Activated naive CD4-positive, alpha-beta T cell treated with anti-CD3 and anti-CD28 coated beads, Interleukin-2, amount 50 U/mL, for 16 hours (primary cell): Measurements from ENCODE around the gene YIPF2.

Experiments used
- DNase-seq: peaks from one replicate; pipeline ENCODE4 v3.0.0-alpha.2; 2020

Gene YIPF2

DNA sequence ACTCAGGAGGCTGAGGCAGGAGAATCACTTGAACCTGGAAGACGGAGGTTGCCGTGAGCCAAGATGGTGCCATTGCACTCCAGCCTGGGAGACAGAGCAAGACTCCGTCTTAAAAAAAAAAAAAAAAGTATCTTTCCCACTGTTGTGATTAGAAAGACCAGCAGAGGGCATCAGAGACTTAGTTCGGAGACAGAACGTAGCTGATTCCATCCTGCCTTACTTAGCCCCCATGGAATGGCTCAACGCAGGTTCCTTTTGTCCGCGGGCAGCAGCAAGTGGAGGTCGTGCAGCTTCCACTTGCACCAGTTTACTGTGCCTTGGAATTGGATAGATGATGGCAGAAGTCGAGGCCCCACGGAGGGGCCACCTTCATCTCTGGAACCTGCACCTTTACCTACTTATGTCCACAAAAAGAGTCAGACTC, 8.2 kb upstream of the YIPF2 start:
- no peak for DNase-seq

DNA sequence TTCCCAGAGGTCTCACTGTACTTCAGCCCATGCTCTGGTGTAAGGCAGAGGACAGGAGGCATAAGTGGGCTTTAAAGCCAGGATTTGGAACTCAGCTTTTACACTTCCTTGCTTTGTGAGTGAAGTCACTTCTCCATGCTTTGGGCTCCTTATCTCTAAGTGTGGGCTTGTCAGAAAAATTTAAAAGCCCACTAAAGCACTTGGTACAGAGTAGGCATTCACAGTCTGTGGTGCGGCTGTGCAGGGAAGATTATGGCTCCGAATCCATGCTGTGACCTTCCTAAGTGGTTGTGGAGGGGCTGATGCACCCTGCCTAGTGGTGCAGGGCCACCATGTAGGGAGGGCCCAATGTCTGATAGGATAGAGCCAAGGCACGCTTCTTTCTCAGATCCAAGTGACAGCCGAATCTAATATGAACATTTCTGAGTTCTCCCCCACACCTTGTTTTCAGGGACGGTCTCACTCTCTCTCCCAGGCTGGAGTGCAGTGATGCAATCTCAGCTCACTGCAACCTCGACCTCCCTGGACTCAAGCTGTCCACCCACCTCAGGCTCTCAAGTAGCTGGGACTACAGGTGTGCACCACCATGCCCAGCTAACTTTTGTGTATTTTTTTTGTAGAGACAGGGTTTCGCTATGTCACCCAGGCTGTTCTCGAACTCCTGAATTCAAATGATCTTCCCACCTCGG, 7.1 kb upstream of the YIPF2 start:
- DNase-seq: no peak

DNA sequence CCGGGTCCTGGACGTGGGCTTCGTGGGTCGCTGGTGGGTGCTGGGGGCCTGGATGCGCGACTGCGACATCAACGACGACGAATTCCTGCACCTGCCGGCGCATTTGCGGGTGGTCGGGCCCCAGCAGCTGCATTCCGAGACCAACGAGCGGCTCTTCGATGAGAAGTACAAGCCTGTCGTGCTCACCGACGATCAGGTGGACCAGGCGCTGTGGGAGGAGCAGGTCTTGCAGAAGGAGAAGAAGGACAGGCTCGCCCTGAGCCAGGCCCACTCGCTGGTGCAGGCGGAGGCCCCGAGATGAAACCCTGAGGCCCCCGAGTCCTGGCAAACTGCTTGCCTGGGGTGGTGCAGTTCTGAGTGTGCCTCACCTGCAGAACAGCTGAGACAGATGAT, 959 bp upstream of the YIPF2 start:
- DNase-seq: no peak

DNA sequence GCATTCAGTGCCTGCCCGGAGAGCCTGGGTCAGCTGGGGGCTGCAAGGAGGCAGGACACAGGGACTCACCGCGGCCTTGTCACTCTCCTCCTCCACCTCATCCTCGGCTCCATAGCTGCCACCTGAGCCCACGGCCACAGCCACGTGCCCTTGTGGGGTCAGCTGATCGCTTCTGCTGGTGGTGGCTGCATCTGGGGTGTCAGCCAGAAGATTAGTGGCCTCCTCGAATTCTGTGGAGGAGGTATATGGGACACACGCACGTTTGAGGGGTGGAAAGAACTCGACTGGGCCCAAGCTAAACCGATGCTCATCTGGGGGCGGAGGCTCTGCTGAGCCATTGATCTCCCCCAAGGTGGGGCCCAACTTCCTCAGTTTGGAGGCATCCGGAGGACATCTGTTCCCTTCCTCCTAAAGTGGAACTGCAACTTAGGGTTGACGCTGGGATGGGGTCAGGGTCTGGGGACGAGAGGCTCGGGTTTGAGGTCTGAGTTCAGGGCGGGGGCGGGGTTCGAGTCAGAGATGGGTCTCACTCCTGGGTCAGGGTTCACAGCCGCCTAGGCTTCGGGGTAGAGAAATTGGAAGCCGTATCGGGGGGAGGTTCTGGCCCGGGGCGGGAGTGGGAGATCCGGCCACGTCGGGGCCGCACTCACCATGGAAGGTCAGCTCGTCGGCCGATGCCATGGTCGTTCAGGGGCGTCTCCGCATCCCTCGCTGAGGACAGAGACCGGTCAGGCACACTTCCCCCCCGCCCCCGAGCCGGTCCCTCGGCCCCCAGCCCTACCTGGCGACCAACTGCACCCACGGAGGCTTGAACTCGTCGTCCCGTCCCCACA, 493 bp downstream of the YIPF2 start:
- no peak for DNase-seq

GRCh38 chr19:10924597-10924996, 3.8 kb downstream of the YIPF2 start:
- no peak for DNase-seq

DNA sequence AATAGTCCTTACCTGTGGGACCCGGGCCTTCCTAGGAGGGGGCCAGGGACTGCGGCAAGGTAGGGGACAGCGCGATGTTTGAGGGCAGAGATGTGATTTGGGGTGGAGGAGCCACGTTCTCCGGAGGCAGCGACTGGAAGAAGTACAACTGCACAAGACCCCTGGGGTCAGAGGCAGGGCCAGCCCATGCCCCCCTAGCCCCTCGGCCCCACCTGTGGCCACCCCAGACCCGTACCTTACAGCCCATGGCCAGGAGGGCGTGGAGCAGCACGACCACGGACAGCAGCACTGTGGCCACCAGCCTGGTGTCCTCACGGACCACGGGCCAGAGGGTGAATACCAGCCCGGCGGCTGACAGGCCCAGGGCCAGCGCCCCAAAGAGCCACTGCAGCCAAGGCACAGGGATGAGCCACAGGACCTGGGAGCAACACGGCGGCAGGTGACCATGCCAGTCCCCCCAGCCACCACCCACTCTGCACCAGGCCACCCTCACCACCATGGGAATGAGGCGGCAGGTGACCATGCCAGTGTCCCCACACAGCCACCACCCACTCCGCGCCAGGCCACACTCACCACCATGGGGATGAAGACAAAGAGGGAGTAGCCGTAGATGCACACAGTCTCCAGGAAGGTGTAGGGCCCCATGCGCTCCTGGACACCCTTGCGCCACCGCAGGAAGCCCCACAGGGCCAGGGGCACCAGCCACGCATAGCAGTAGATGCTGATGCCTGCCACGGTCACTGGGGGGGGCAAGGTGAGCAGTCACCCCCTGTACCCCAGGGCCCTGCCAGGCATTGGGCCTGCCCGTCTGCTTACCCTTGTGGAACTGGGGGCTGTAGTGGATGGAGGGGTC, 5.0 kb downstream of the YIPF2 start:
- DNase-seq: no peak

- DNase-seq: no peak
Observed at GRCh38 chr19:10922638-10923014, 5.8 kb downstream of the YIPF2 start.

GRCh38 chr19:10921910-10922637, 6.4 kb downstream of the YIPF2 start:
- no peak for DNase-seq

- no peak for DNase-seq
Observed at GRCh38 chr19:10921199-10921909, 7.1 kb downstream of the YIPF2 start.

DNA sequence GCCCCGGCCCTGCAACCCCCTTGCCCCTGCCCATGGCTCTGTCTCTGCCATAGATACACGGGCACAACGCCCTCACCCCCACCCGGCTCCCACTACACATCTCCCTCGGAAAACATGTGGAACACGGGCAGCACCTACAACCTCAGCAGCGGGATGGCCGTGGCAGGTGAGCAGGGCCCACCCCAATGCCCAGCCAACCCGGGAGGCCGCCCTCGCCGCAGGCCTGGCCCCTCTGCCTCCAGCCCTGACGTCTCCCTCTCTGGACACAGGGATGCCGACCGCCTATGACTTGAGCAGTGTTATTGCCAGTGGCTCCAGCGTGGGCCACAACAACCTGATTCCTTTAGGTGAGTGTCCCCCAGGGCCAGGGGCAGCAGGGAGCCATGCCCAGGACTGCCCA, 7.7 kb downstream of the YIPF2 start:
- DNase-seq: no peak

DNA sequence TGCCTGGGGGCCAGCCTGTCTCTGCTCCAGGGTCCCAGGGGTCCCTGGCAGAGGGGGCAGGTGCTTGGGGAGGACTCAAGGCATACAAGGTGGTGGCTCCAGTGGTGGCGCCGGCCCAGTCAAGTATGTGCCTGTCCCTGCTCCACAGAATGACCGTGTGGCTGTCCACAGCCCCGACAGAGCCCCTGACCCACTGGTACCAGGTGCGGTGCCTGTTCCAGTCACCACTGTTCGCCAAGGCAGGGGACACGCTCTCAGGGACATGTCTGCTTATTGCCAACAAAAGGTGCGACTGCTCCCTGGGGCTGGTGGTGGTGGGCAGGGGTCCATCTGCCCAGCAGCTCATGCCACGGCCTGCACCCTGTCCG, 8.2 kb downstream of the YIPF2 start:
- DNase-seq: no peak

GRCh38 chr19:10919352-10920287, 8.8 kb downstream of the YIPF2 start:
- DNase-seq: no peak

DNA sequence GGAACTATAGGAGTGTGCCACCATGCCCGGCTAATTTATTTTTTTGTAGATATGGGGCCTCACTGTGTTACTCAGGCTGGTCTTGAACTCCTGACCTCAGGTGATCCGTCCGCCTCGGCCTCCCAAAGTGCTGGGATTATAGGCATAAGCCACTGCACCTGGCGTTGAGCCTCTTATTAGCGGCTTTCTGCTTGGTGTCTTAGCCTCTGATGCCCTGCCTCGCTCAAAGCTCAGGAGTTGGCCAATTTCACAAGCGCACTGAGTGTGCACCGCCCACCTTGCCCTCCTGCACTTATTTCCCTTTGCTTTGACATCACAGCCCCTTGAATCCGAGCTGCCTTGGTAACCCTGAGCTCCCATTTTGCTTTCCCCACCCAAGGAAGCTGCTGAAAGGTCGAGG, 10.1 kb downstream of the YIPF2 start:
- DNase-seq: no peak

GRCh38 chr19:10916602-10917001, 11.8 kb downstream of the YIPF2 start:
- no peak for DNase-seq

GRCh38 chr19:10915130-10916091, 13.0 kb downstream of the YIPF2 start:
- no peak for DNase-seq

DNA sequence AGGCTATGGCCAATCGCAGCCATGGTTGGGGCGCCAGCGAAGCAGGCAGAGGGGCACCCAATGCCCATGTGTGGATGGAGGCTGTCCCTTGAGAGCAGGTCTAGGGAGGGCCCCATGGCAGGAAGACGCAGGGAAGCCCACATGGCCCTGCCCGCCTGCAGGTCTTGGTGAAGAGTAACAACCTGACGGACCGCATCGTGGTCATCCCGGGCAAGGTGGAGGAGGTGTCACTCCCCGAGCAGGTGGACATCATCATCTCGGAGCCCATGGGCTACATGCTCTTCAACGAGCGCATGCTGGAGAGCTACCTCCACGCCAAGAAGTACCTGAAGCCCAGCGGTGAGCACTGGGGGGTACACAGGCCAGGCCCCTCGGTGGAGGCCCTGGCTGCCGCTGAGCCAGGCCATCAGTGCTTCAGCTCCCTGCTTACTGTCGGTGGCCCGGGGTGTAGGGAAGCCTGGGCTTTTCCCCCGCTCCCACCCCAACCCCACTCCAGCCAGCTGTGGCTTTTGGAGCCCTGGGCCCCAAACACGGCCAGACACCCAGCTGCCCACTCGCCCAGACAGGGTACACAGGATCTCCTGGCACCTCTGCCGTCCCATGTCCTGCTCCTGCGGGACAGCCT, 14.6 kb downstream of the YIPF2 start:
- no peak for DNase-seq

GRCh38 chr19:10912619-10913018, 15.8 kb downstream of the YIPF2 start:
- DNase-seq: no peak

- DNase-seq: no peak
Observed at GRCh38 chr19:10911579-10912363, 16.7 kb downstream of the YIPF2 start.
